HCT116 (cell line): ENCODE data around the gene HK3. TPM values are rescaled to one million over a fixed set of nuclear protein-coding genes. Genes with fewer than 3 reads are reported as not detected.

Experiments used
- ATAC-seq: fragments of 200-7000 bp; cut with Tn5 transposase; 2 replicates; pipeline ENCODE4 v1.9.1; 2020; ENCODE audit warnings: mild to moderate bottlenecking, moderate library complexity
- BruUV-seq: library from RNA; stranded (reverse); fragments of 400-500 nt; replicated peaks from 2 replicates; lab custom pipeline; 2021; lab: Mats Ljungman, UMichigan
- CTCF ChIA-PET: fragments of 300-600 bp; sonication (Branson Sonifier 250); formaldehyde crosslinking; loops from one replicate; lab custom pipeline; 2021; ENCODE audit warnings: antibody characterized with exemption; lab: Charles Lee
- POLR2A ChIA-PET: fragments of 300-600, 350-600 bp; sonication (Branson Sonifier 250); formaldehyde crosslinking; loops from one replicate; lab custom pipeline; 2021; ENCODE audit warnings: antibody characterized with exemption; lab: Charles Lee
- RAD21 ChIA-PET, 2 experiments: fragments of 300-600 bp; sonication (Branson Sonifier 250); formaldehyde crosslinking; loops; one replicate each; lab custom pipeline; 2023; ENCODE audit warnings: low total read pairs in 2 of 2; ENCODE audit not compliant: uncharacterized antibody in 2 of 2, unreplicated experiment in 2 of 2, low non-redundant PET in 1 of 2; lab: Charles Lee
- DNase-seq: peaks from one replicate; pipeline ENCODE4 v3.0.0-alpha.2; 2010; ENCODE audit warnings: low read depth, low spot score
- H2AFZ ChIP-seq: fragments of 200-600 bp; shearing (Covaris generic), sonication (generic); 2 replicates; pipeline ENCODE4 v1.6.1; 2017; ENCODE audit warnings: low read depth, mixed run types, mixed read lengths, antibody characterized with exemption, low read length; ENCODE audit not compliant: poor library complexity, severe bottlenecking
- H3K27ac ChIP-seq: 2 replicates; pipeline ENCODE4 v1.5.1; 2012; ENCODE audit warnings: low read depth, low read length
- H3K27me3 ChIP-seq: fragments of 200-600 bp; sonication (generic); 2 replicates; pipeline ENCODE4 v1.6.1; 2016; ENCODE audit warnings: mixed run types, low read length, mixed read lengths; ENCODE audit not compliant: insufficient read depth
- H3K36me3 ChIP-seq, 2 experiments: fragments of 200-500 bp in 1 of 2; fragments of 200-600 bp in 1 of 2; sonication (Bioruptor generic) in 1 of 2; sonication (generic) in 1 of 2; 2 replicates each; pipeline versions ENCODE4 v1.5.1 to v1.6.1; 2014 to 2016; ENCODE audit warnings: low read length in 2 of 2, inconsistent platforms in 1 of 2, mixed read lengths in 1 of 2, mixed run types in 1 of 2; ENCODE audit not compliant: insufficient read depth in 2 of 2, control insufficient read depth in 1 of 2
- H3K4me1 ChIP-seq, 2 experiments: fragments of 200-600 bp in 1 of 2; sonication (generic) in 1 of 2; 2 replicates each; pipeline versions ENCODE4 v1.5.1 to v1.6.1; 2012 to 2017; ENCODE audit warnings: low read length in 2 of 2, inconsistent platforms in 1 of 2, mild to moderate bottlenecking in 1 of 2, mixed read lengths in 1 of 2, mixed run types in 1 of 2, moderate library complexity in 1 of 2; ENCODE audit not compliant: insufficient read depth in 2 of 2, control insufficient read depth in 1 of 2
- H3K4me2 ChIP-seq: fragments of 200-600 bp; sonication (generic); 2 replicates; pipeline ENCODE4 v1.6.1; 2017; ENCODE audit warnings: mixed run types, low read length, mixed read lengths
- H3K4me3 ChIP-seq, 2 experiments: fragments of 200-600 bp in 1 of 2; sonication (generic) in 1 of 2; replicated peaks in 1 of 2; 2 replicates each; pipeline ENCODE4 v1.5.1; 2011 to 2016; ENCODE audit warnings: low read length in 2 of 2, control low read depth in 1 of 2, low read depth in 1 of 2, mild to moderate bottlenecking in 1 of 2, mixed read lengths in 1 of 2, mixed run types in 1 of 2
- H3K79me2 ChIP-seq: fragments of 200-600 bp; sonication (generic); 2 replicates; pipeline ENCODE4 v1.6.1; 2017; ENCODE audit warnings: mild to moderate bottlenecking, mixed run types, low read length, moderate library complexity, mixed read lengths; ENCODE audit not compliant: insufficient read depth
- H3K9ac ChIP-seq: fragments of 200-600 bp; sonication (generic); 2 replicates; pipeline ENCODE4 v1.6.1; 2016; ENCODE audit warnings: low read length, mixed read lengths
- H3K9me2 ChIP-seq: fragments of 200-600 bp; sonication (generic), shearing (Covaris generic); 2 replicates; pipeline ENCODE4 v1.6.1; 2017; ENCODE audit warnings: mixed run types, mild to moderate bottlenecking, moderate library complexity; ENCODE audit not compliant: insufficient read depth
- H3K9me3 ChIP-seq, 2 experiments: fragments of 200-500 bp in 1 of 2; fragments of 200-600 bp in 1 of 2; sonication (Bioruptor generic) in 1 of 2; sonication (generic) in 1 of 2; 2 replicates each; pipeline ENCODE4 v1.6.1; 2014 to 2017; ENCODE audit warnings: low read length in 2 of 2, mixed read lengths in 2 of 2, inconsistent platforms in 1 of 2, low read depth in 1 of 2, mild to moderate bottlenecking in 1 of 2, mixed run types in 1 of 2, moderate library complexity in 1 of 2; ENCODE audit not compliant: control insufficient read depth in 1 of 2, insufficient read depth in 1 of 2
- H4K20me1 ChIP-seq: fragments of 200-600 bp; sonication (generic), shearing (Covaris generic); 2 replicates; pipeline ENCODE4 v1.6.1; 2017; ENCODE audit warnings: mixed run types, mild to moderate bottlenecking, moderate library complexity; ENCODE audit not compliant: insufficient read depth
- ATF3 ChIP-seq: IDR thresholded peaks from 2 replicates; pipeline ENCODE4 v1.6.1; 2012
- CEBPB ChIP-seq: IDR thresholded peaks from 2 replicates; pipeline ENCODE4 v1.6.1; 2012; ENCODE audit warnings: low read depth
- EGR1 ChIP-seq: IDR thresholded peaks from 2 replicates; pipeline ENCODE4 v1.6.1; 2012; ENCODE audit warnings: low read depth
- EZH2 ChIP-seq: fragments of 200-600 bp; sonication (generic); IDR thresholded peaks from 2 replicates; pipeline ENCODE4 v1.6.1; 2017; ENCODE audit warnings: antibody characterized with exemption, mixed run types
- FOSL1 ChIP-seq: IDR thresholded peaks from 2 replicates; pipeline ENCODE4 v1.6.1; 2012; ENCODE audit warnings: low read depth
- POLR2A ChIP-seq: IDR thresholded peaks from 2 replicates; pipeline ENCODE4 v1.7.0; 2011; ENCODE audit warnings: borderline replicate concordance; ENCODE audit not compliant: insufficient read depth, insufficient read length; ENCODE audit errors: extremely low read depth
- POLR2AphosphoS5 ChIP-seq: IDR thresholded peaks from 2 replicates; pipeline ENCODE4 v1.6.1; 2011; ENCODE audit warnings: mild to moderate bottlenecking, low read depth, low read length, moderate library complexity
- RAD21 ChIP-seq: IDR thresholded peaks from 2 replicates; pipeline ENCODE4 v1.6.1; 2012; ENCODE audit warnings: low read depth, mild to moderate bottlenecking
- SIN3A ChIP-seq: IDR thresholded peaks from 2 replicates; pipeline ENCODE4 v1.6.1; 2012; ENCODE audit warnings: low read depth
- SRF ChIP-seq: IDR thresholded peaks from 2 replicates; pipeline ENCODE4 v1.6.1; 2012; ENCODE audit warnings: low read depth
- TCF7L2 ChIP-seq: IDR thresholded peaks from 2 replicates; pipeline ENCODE4 v1.7.0; 2011; ENCODE audit warnings: borderline replicate concordance, inconsistent platforms; ENCODE audit not compliant: insufficient read depth, insufficient read length; ENCODE audit errors: extremely low read depth
- ZFX ChIP-seq: fragments of 450-650 bp; IDR thresholded peaks from 2 replicates; pipeline ENCODE4 v1.6.1; 2017
- ZNF274 ChIP-seq: fragments of 200-500 bp; sonication (Bioruptor generic); IDR thresholded peaks from 2 replicates; pipeline ENCODE4 v1.6.1; 2014; ENCODE audit warnings: mild to moderate bottlenecking, low read depth, low read length, inconsistent platforms
- intact Hi-C: fragments of 100-400 bp; cut with micrococcal nuclease; formaldehyde crosslinking; loops from 2 replicates; pipeline ENCODE4 v1.10.0; 2022
- total RNA-seq: library from RNA; stranded (reverse); gene quantifications from one replicate; pipeline ENCODE4 v1.2.1, GENCODE V29; 2021; ENCODE audit not compliant: unreplicated experiment
- TF ChIP-seq, protein P1 (sequence below): IDR thresholded peaks from 2 replicates; pipeline ENCODE4 v1.6.1; 2012; ENCODE audit warnings: low read depth
- TF ChIP-seq, protein P2 (sequence below), 3 experiments: fragments of 200-600 bp in 1 of 3; sonication (generic) in 1 of 3; IDR thresholded peaks in 2 of 3; conservative IDR thresholded peaks in 1 of 3; 2 replicates each; pipeline ENCODE4 v1.5.1; 2012 to 2017; ENCODE audit warnings: low read depth in 2 of 3, low read length in 2 of 3, antibody characterized with exemption in 1 of 3, borderline replicate concordance in 1 of 3, control low read depth in 1 of 3, mild to moderate bottlenecking in 1 of 3, mixed read lengths in 1 of 3, mixed run types in 1 of 3, moderate library complexity in 1 of 3; ENCODE audit not compliant: insufficient read depth in 1 of 3

The HK3 gene
- total RNA-seq, 1 experiment from 2014 or later: 0.30 TPM

GRCh38 chr5:176902911-176903664 lies 3.9 kb upstream of the HK3 start:
- ATAC-seq: no peak
- Histone ChIP-seq H4K20me1 (no peaks in the 10 kb centered on the region), H3K36me3 (peaks cover 25 to 52% of the 10 kb centered on the region in 2 experiments), H2AFZ (no peak overlapping the region), H3K9ac (no peak overlapping the region), H3K9me3 (no peaks in the 10 kb centered on the region), H3K27ac (no peak overlapping the region), H3K79me2 (no peaks in the 10 kb centered on the region), H3K27me3 (no peaks in the 10 kb centered on the region), H3K4me3 (no peak overlapping the region), H3K4me2 (no peak overlapping the region), H3K4me1 (no peaks in the 10 kb centered on the region), H3K9me2 (no peaks in the 10 kb centered on the region)
- no TSS peak for BruUV-seq
- POLR2A ChIA-PET: no interaction called here
- CTCF ChIA-PET: interaction anchor here (1.5 kb wide), 1 partner anchor 243 kb away, joined by 8 read pairs; no protein-coding TSS in a partner anchor
- TF ChIP-seq FOSL1 (no peak), ATF3 (no peak), ZFX (no peak), CEBPB (no peak), POLR2AphosphoS5 (no peak), RAD21 (no peak), POLR2A (no peak), EGR1 (no peak), SRF (no peak), ZNF274 (no peak), SIN3A (no peak), TCF7L2 (no peak), EZH2 (no peak)
- TF ChIP-seq, protein P1, sequence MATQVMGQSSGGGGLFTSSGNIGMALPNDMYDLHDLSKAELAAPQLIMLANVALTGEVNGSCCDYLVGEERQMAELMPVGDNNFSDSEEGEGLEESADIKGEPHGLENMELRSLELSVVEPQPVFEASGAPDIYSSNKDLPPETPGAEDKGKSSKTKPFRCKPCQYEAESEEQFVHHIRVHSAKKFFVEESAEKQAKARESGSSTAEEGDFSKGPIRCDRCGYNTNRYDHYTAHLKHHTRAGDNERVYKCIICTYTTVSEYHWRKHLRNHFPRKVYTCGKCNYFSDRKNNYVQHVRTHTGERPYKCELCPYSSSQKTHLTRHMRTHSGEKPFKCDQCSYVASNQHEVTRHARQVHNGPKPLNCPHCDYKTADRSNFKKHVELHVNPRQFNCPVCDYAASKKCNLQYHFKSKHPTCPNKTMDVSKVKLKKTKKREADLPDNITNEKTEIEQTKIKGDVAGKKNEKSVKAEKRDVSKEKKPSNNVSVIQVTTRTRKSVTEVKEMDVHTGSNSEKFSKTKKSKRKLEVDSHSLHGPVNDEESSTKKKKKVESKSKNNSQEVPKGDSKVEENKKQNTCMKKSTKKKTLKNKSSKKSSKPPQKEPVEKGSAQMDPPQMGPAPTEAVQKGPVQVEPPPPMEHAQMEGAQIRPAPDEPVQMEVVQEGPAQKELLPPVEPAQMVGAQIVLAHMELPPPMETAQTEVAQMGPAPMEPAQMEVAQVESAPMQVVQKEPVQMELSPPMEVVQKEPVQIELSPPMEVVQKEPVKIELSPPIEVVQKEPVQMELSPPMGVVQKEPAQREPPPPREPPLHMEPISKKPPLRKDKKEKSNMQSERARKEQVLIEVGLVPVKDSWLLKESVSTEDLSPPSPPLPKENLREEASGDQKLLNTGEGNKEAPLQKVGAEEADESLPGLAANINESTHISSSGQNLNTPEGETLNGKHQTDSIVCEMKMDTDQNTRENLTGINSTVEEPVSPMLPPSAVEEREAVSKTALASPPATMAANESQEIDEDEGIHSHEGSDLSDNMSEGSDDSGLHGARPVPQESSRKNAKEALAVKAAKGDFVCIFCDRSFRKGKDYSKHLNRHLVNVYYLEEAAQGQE: no peak
- TF ChIP-seq, protein P2, sequence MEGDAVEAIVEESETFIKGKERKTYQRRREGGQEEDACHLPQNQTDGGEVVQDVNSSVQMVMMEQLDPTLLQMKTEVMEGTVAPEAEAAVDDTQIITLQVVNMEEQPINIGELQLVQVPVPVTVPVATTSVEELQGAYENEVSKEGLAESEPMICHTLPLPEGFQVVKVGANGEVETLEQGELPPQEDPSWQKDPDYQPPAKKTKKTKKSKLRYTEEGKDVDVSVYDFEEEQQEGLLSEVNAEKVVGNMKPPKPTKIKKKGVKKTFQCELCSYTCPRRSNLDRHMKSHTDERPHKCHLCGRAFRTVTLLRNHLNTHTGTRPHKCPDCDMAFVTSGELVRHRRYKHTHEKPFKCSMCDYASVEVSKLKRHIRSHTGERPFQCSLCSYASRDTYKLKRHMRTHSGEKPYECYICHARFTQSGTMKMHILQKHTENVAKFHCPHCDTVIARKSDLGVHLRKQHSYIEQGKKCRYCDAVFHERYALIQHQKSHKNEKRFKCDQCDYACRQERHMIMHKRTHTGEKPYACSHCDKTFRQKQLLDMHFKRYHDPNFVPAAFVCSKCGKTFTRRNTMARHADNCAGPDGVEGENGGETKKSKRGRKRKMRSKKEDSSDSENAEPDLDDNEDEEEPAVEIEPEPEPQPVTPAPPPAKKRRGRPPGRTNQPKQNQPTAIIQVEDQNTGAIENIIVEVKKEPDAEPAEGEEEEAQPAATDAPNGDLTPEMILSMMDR (IDR thresholded peaks at IDR 0.05 in 2 of 3, conservative IDR thresholded peaks at IDR 0.05 in 1 of 3; ENCODE audit: borderline replicate concordance in 1 of 3, insufficient read depth in 1 of 3, low read depth in 2 of 3, low read length in 2 of 3): no peak
- RAD21 ChIA-PET: interaction anchor here in 1 of 2 experiments (0.6 kb wide), 1 partner anchor 21 kb away, joined by 3 read pairs; no protein-coding TSS in a partner anchor
- intact Hi-C loops: no loop called here
- DNase-seq: no peak
